Fibroblast of villous mesenchyme (primary cell): ENCODE measurements around the gene TCEA2. TPM values are rescaled to one million over a fixed set of nuclear protein-coding genes. Genes with fewer than 3 reads are reported as not detected.

ENCODE experiments used
- DNase-seq: peaks from one replicate; pipeline ENCODE4 v3.0.0-alpha.2; 2010; ENCODE audit warnings: low read depth
- H3K4me3 ChIP-seq: 2 replicates; pipeline ENCODE4 v1.5.1; 2011; ENCODE audit warnings: low read depth, mild to moderate bottlenecking, low read length
- total RNA-seq: library from RNA; depleted of rRNA; stranded (reverse); fragments of >200 nt; gene quantifications from 2 replicates; pipeline ENCODE4 v1.2.3, GENCODE V29; 2012
- TF ChIP-seq, protein P1 (sequence below): IDR thresholded peaks from 2 replicates; pipeline ENCODE4 v1.5.1; 2012; ENCODE audit warnings: low read depth, mild to moderate bottlenecking, low read length; ENCODE audit not compliant: insufficient read depth

Gene TCEA2
- total RNA-seq, 1 donor: 20.7 TPM

DNA sequence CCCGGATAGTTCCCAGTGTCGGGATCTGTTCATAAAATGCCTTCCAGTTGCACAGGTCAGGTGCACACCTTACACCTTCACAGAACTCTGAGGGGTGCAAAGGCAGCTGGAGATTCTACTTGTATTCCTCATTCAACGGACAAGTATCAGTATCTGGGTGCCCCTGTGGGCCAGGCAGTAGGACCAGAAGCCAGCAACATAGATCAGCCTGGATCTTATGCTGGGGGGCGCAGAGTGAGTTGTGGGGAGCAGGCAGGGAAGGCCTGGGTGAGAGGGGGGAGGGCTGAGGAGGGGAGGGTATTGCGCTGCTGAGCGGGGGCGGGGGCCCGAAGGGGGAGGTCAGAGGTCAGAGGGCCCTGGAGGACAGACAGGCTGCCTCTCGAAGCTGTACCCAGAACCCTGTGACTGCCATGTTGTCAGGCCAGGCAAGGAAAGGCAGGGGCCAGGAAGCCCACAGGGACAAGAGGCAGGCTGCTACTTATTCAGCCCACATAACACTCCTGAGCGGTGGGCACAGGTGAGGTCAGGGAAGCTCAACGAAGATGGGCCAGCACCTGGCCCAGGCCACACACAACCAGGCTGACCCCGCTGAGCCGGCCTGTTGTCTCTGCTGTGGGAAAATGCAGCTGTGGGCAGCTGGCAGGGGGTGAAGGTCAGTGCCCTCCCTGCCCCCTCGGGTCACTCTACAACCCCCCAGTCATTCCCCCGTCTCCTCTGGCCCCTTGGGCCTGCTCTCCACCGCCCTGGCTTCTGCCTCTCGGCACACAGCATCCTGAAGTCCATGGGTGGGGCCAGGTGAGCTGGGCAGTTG is 18.0 kb downstream of the TCEA2 start:
- H3K4me3 ChIP-seq: no peak overlapping the region
- TF ChIP-seq, protein P1, sequence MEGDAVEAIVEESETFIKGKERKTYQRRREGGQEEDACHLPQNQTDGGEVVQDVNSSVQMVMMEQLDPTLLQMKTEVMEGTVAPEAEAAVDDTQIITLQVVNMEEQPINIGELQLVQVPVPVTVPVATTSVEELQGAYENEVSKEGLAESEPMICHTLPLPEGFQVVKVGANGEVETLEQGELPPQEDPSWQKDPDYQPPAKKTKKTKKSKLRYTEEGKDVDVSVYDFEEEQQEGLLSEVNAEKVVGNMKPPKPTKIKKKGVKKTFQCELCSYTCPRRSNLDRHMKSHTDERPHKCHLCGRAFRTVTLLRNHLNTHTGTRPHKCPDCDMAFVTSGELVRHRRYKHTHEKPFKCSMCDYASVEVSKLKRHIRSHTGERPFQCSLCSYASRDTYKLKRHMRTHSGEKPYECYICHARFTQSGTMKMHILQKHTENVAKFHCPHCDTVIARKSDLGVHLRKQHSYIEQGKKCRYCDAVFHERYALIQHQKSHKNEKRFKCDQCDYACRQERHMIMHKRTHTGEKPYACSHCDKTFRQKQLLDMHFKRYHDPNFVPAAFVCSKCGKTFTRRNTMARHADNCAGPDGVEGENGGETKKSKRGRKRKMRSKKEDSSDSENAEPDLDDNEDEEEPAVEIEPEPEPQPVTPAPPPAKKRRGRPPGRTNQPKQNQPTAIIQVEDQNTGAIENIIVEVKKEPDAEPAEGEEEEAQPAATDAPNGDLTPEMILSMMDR: no peak

DNA sequence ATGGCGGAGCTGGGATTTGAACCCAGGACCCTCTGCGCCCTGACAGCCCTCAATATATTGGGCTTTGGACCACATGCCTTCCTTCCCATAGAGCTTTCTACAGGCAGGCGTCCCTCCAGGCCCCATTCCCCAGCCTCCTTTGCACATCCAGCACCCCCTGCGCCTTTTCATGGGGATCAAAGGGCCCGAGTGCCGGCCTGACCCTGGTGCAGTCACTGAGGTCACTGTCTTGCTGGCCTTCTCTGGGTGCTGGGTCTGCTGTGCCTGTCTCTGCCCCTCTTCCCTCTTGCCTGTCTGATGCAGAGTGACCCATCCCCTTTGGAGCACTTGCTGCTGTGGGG is 18.6 kb downstream of the TCEA2 start:
- DNase-seq: no peak
- no peak overlapping the region for H3K4me3 ChIP-seq
- TF ChIP-seq, protein P1: no peak

More for the DNA sequence above, 18.0 kb downstream of the TCEA2 start:
- DNase-seq: no peak

DNA sequence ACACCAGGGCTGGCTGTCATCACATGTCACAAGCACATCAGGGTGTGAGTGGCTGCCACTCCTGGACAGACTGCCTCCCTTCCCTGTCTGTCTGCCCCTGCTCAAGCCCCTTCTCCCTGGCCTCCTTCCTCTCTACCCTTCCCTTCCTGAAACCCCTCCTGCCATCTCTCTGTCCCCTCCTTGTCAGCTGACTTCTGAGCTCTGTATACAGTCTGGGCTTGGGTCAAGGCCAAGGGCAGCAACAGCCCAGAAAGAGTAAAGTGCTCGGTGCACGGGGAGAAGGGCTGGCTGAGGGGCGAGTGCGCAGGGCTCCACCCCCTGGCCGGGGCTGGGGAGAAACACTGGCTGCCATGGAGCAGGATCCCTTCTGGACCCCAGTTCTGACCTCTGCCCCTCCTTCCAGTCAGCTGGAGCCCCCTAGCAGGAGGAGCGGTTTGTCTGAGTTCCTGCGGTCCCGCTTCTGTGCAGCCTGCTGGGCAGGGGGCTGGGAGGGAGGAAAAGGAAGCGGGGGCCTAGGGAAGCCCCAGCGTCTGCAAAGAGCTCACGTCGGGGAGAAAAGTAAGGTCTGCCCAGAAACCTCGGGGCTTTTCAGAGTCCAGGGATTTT is 19.2 kb downstream of the TCEA2 start:
- TF ChIP-seq, protein P1: no peak
- no peak for DNase-seq
- H3K4me3 ChIP-seq: no peak overlapping the region

DNA sequence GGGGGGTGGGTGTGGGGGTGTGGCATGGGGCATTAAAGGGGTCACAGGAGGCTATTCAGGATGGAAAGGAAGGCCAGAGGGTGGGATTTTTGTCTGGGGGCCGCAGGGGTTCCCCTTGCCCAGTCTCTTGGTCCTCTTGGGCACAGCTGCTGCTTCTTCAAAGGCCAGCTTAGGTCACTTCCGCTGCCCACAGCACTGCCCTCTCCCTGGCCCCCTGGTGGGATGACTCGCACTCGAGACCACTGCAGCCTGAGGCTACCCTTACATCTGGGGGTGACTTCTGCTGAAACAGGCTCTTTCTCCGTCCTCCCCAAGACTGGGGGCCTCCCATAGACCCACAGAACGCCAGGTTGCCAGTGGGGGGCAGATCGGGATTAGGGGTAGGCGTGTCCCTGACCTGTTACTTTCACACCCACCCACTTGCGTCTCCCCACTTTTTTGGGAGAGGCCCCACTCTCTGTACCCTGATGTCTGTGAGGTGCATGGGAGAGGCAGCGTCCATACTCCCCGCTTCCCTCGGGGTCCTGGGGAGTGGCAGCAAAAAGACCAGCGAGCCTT is 19.9 kb downstream of the TCEA2 start:
- no peak for DNase-seq
- H3K4me3 ChIP-seq: peak overlapping the region; percentile 51
- TF ChIP-seq, protein P1: no peak

DNA sequence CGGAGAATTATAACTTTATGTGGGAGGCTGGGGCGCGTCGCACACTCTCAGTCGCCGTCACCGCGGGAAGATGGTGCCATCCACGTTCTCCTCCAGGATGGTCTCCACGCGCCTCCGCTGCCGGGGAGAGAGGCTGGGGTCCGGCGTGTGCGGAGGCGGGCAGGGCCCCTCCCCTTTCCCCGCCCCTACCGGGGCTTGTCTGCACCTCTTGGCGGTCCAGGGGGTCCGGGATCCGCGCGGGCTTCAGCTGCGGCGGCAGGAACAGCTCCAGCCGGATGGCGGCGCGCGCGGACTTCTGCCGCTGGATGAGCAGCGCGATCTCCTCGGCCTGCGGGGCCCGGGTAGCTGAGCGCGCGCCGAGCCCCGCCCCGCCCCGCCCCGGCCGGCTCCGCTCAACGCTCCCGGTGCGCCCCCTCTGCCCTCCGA is 20.4 kb downstream of the TCEA2 start:
- TF ChIP-seq, protein P1: peak; percentile 57
- peak; percentile 79 for DNase-seq
- H3K4me3 ChIP-seq: peak overlapping the region; percentile 51

DNA sequence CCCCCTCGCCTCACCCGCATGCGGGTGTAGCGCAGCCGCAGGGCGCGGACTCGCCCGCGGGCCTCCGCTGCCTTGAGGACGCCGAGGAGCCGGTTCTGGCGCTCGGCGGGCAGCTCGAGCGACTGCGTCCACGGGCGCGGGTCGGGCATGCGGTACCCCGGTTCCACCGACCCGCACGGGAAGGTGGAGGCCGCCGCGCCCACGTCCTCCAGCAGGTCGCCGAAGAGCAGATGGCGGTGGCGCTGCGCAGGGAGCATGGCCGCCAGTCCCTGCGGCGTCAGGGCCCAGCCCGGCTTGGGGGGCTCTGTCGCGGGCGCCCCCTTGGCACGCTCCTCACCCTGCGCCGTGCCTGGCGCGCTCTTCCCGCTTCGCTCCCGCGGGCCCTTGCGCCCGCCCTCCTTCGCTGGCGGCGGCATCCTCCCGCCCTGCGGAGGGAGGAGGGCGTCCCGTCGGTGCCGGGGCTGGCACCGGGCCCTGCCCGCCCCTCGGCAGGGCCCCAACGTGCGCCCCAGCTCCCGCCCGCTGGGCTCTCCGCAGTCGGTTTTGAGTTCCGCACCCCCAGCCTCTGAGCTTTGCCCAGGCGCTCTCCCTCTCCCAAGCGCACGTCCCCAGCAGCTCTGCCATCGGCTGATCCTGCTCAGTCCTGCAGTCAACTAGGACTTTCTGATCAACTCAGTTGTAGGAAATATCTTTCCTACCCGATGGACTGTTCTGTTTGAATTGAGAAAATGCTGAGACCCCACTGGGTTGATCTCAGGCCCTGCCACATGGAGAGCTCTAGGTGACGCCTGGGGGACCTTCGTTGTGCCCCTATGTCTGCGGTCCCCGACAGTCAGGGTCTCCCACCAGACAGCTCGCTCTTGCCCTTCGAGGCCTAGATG is 21.0 kb downstream of the TCEA2 start, which contains the start of gene LKAAEAR1:
LKAAEAR1 (minus strand) TSS at position 595 of the 881 bp plus-strand sequence; CDS start at position 416, 179 bp downstream.
- DNase-seq: no peak
- H3K4me3 ChIP-seq: peak within 1 kb of the TSS; percentile 51
- TF ChIP-seq, protein P1: no peak
